K562 (cell line): ENCODE data around the gene DUS3L. TPM values are rescaled to one million over a fixed set of nuclear protein-coding genes. Genes with fewer than 3 reads are reported as not detected.

Source experiments
- BHLHE40 ChIP-seq: IDR thresholded peaks from 2 replicates; pipeline ENCODE4 v1.6.1; 2011; ENCODE audit warnings: low read length, improper control_type of control experiment
- CBX1 ChIP-seq: sonication (generic); IDR thresholded peaks from 2 replicates; pipeline ENCODE4 v1.6.1; 2016; ENCODE audit warnings: antibody characterized with exemption, low read depth, mild to moderate bottlenecking
- CHD2 ChIP-seq: IDR thresholded peaks from 2 replicates; pipeline ENCODE4 v1.6.1; 2011; ENCODE audit warnings: low read depth, low read length
- DMBX1 ChIP-seq: fragments of 250-450 bp; sonication (Bioruptor Pico); IDR thresholded peaks from 2 replicates; pipeline ENCODE4 v1.8.0; 2022; ENCODE audit warnings: inconsistent platforms, mild to moderate bottlenecking, moderate library complexity, borderline replicate concordance
- EZH2 ChIP-seq: IDR thresholded peaks from 2 replicates; pipeline ENCODE4 v1.6.1; 2012; ENCODE audit warnings: low read depth, mild to moderate bottlenecking, inconsistent platforms, low read length, borderline replicate concordance
- FOSL1 ChIP-seq: fragments of 200-800 bp; sonication (Bioruptor generic); conservative IDR thresholded peaks from 2 replicates; pipeline ENCODE4 v1.6.1; 2016; ENCODE audit warnings: missing genetic modification characterization, missing compliant biosample characterization
- HCFC1 ChIP-seq: IDR thresholded peaks from 2 replicates; pipeline ENCODE4 v1.6.1; 2012; ENCODE audit warnings: low read depth, low read length, improper control_type of control experiment
- HOXB6 ChIP-seq: fragments of 250-450 bp; sonication (Bioruptor Pico); IDR thresholded peaks from 2 replicates; pipeline ENCODE4 v1.5.1; 2022; ENCODE audit warnings: mild to moderate bottlenecking, borderline replicate concordance
- JUN ChIP-seq, 2 experiments: sonication (generic) in 1 of 2; formaldehyde crosslinking in 1 of 2; IDR thresholded peaks; 2 replicates each; pipeline versions ENCODE4 v1.6.1 to v1.8.0; 2012 to 2022; ENCODE audit warnings: borderline replicate concordance in 2 of 2, mild to moderate bottlenecking in 2 of 2, improper control_type of control experiment in 1 of 2, low read depth in 1 of 2, low read length in 1 of 2, missing genetic modification reagents in 1 of 2
- MCM2 ChIP-seq: fragments of 450-650 bp; IDR thresholded peaks from 2 replicates; pipeline ENCODE4 v1.6.1; 2017; ENCODE audit warnings: low read depth, mild to moderate bottlenecking
- PHB2 ChIP-seq: fragments of 450-650 bp; IDR thresholded peaks from 2 replicates; pipeline ENCODE4 v1.6.1; 2017; ENCODE audit warnings: low read depth
- RAD21 ChIP-seq, 2 experiments: fragments of 250-450 bp in 1 of 2; fragments of 450-650 bp in 1 of 2; sonication (Bioruptor Pico) in 1 of 2; formaldehyde crosslinking in 1 of 2; IDR thresholded peaks in 1 of 2; conservative IDR thresholded peaks in 1 of 2; 2 replicates each; pipeline versions ENCODE4 v1.4.0 to v1.8.0; 2020 to 2022; ENCODE audit warnings: mild to moderate bottlenecking in 2 of 2, moderate library complexity in 1 of 2
- ZBTB1 ChIP-seq: sonication (generic); formaldehyde crosslinking; IDR thresholded peaks from 2 replicates; pipeline ENCODE4 v1.8.1; 2023; ENCODE audit warnings: missing genetic modification reagents, low read depth, mild to moderate bottlenecking, borderline replicate concordance
- ZBTB17 ChIP-seq: fragments of 450-650 bp; formaldehyde crosslinking; IDR thresholded peaks from 2 replicates; pipeline ENCODE4 v1.4.0; 2020; ENCODE audit warnings: mild to moderate bottlenecking
- ZNF224 ChIP-seq: sonication (generic); formaldehyde crosslinking; IDR thresholded peaks from 2 replicates; pipeline ENCODE4 v1.8.0; 2022; ENCODE audit warnings: mild to moderate bottlenecking, missing genetic modification reagents
- ZNF764 ChIP-seq: fragments of 250-450 bp; sonication (Bioruptor Pico); IDR thresholded peaks from 2 replicates; pipeline ENCODE4 v1.4.0; 2020; ENCODE audit warnings: low read depth, mild to moderate bottlenecking, moderate library complexity
- ZNF830 ChIP-seq: fragments of 250-450 bp; sonication (Bioruptor Pico); IDR thresholded peaks from 2 replicates; pipeline ENCODE4 v1.5.0; 2021; ENCODE audit warnings: mild to moderate bottlenecking
- polyA plus RNA-seq, 8 experiments: library from polyadenylated mRNA; depleted of rRNA in 4 of 8; stranded (reverse) in 5 of 8; unstranded in 3 of 8; fragments of >200 nt; fragmentation: Nextera tagmentation in 2 of 8; fragmentation: Illumina TruSeq in 1 of 8; extraction: Ambion mirVana in 2 of 8; extraction: Trizol in 1 of 8; gene quantifications; 2 replicates each; pipeline versions ENCODE4 v1.2.1 to v1.2.3, GENCODE V29; 2011 to 2014; ENCODE audit warnings: inconsistent platforms in 1 of 8, missing spikeins in 1 of 8
- total RNA-seq, 7 experiments: library from RNA; depleted of rRNA in 6 of 7; stranded (reverse); fragments of >200 nt in 6 of 7; fragmentation: Illumina TruSeq in 2 of 7; extraction: Trizol in 2 of 7; gene quantifications; 2 replicates each; pipeline versions ENCODE4 v1.2.1 to v1.2.3, GENCODE V29; 2011 to 2021; ENCODE audit warnings: low replicate concordance in 1 of 7
- TF ChIP-seq, protein P1 (sequence below): fragments of 450-650 bp; formaldehyde crosslinking; IDR thresholded peaks from 2 replicates; pipeline ENCODE4 v1.4.0; 2020; ENCODE audit warnings: mild to moderate bottlenecking, moderate library complexity
- TF ChIP-seq, protein P2 (sequence below), 2 experiments: fragments of 250-450 bp in 1 of 2; fragments of 450-650 bp in 1 of 2; sonication (Bioruptor Pico) in 1 of 2; IDR thresholded peaks; 2 replicates each; pipeline versions ENCODE4 v1.6.1 to v1.8.0; 2016 to 2021; ENCODE audit warnings: mild to moderate bottlenecking in 2 of 2, moderate library complexity in 2 of 2, missing compliant biosample characterization in 1 of 2, missing genetic modification characterization in 1 of 2
- TF ChIP-seq, protein P3 (sequence below): sonication (generic); formaldehyde crosslinking; IDR thresholded peaks from 2 replicates; pipeline ENCODE4 v1.8.0; 2022; ENCODE audit warnings: missing genetic modification reagents, mild to moderate bottlenecking, moderate library complexity, borderline replicate concordance
- TF ChIP-seq, protein P4 (sequence below): fragments of 450-650 bp; IDR thresholded peaks from 2 replicates; pipeline ENCODE4 v1.7.1; 2018; ENCODE audit warnings: mild to moderate bottlenecking, low read depth; ENCODE audit not compliant: partially characterized antibody

Gene DUS3L
- total and polyA plus RNA-seq, 9 of the 15 experiments (the other 6 are each of a cell fraction or from before 2014, with no cell fraction given): 1.7 to 102 (median 77.5) TPM

DNA sequence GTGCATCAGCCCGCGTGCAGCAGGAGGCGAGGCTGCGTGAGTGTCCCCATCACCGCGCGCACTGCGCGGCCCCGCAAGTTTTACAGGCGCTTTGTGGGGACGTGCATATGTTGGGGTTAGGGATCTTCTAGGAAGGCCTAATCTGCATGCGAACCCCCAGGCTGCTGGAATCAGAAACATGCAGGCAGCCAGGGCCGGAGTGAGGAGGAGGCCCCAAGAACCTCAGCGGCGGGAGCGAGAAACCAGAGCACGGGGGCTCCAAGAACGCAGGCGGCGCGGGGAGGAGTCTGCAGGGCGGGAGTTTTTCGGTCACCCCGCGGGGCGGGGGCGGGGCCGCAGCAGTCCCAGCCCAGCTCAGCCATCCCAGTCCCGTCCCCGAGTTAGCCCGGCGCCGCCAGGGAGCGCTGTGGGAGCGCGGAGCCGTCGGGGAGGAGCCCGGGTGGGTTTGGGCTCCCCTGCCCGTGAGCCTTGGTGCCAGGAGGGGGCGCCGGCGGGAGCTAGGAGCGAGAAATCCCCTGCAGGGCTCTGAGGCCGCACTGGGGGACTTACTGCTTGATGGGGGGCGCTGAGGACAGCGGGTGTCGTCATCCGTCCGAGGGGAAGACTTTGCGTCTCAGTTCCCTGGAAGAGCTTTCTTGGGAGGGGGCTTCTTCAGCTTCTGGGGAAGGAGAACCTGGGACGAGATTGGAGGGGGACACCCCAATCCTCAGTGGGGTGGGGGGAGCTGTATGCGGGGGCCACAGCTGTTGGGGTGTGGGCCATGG, 13.0 kb upstream of the DUS3L start (continued):
- TF ChIP-seq, protein P1, sequence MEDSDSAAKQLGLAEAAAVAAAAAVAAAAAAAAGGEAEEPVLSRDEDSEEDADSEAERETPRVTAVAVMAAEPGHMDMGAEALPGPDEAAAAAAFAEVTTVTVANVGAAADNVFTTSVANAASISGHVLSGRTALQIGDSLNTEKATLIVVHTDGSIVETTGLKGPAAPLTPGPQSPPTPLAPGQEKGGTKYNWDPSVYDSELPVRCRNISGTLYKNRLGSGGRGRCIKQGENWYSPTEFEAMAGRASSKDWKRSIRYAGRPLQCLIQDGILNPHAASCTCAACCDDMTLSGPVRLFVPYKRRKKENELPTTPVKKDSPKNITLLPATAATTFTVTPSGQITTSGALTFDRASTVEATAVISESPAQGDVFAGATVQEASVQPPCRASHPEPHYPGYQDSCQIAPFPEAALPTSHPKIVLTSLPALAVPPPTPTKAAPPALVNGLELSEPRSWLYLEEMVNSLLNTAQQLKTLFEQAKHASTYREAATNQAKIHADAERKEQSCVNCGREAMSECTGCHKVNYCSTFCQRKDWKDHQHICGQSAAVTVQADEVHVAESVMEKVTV (CRISPR knock-in tag): peak; percentile 77
- TF ChIP-seq, protein P2, sequence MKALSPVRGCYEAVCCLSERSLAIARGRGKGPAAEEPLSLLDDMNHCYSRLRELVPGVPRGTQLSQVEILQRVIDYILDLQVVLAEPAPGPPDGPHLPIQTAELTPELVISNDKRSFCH (CRISPR knock-in tag; IDR thresholded peaks at IDR 0.05): no peak
- TF ChIP-seq, protein P2 (tag; IDR thresholded peaks at IDR 0.05): peak; percentile 20; the same call in 1 of the 2 replicates
- TF ChIP-seq HCFC1: peak; percentile 33; the same call in 1 of the 2 replicates
- no peak for TF ChIP-seq FOSL1 (tag)
- TF ChIP-seq MCM2: no peak
- TF ChIP-seq EZH2: no peak
- no peak for TF ChIP-seq PHB2
- TF ChIP-seq ZNF764 (CRISPR knock-in tag): no peak
- TF ChIP-seq, protein P3, sequence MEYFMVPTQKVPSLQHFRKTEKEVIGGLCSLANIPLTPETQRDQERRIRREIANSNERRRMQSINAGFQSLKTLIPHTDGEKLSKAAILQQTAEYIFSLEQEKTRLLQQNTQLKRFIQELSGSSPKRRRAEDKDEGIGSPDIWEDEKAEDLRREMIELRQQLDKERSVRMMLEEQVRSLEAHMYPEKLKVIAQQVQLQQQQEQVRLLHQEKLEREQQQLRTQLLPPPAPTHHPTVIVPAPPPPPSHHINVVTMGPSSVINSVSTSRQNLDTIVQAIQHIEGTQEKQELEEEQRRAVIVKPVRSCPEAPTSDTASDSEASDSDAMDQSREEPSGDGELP (CRISPR knock-in tag): peak; percentile 88
- TF ChIP-seq DMBX1 (CRISPR knock-in tag): 0 out of 2 replicates have a peak, but pooled peaks have one; percentile 15
- TF ChIP-seq CBX1: no peak
- TF ChIP-seq RAD21 (CRISPR knock-in tag; conservative IDR thresholded peaks at IDR 0.05 in 1 of 2, IDR thresholded peaks at IDR 0.05 in 1 of 2): peak; percentile 91 to 96
- peak; percentile 96 for TF ChIP-seq ZNF224
- TF ChIP-seq JUN (IDR thresholded peaks at IDR 0.05; ENCODE audit: borderline replicate concordance, low read depth, low read length): 0 out of 2 replicates have a peak, but pooled peaks have one; percentile 19
- peak; percentile 60; the same call in 1 of the 2 replicates for TF ChIP-seq JUN (CRISPR knock-in tag; IDR thresholded peaks at IDR 0.05; ENCODE audit: borderline replicate concordance)
- TF ChIP-seq HOXB6 (CRISPR knock-in tag): no peak
- no peak for TF ChIP-seq ZNF830 (CRISPR knock-in tag)
- TF ChIP-seq, protein P4, sequence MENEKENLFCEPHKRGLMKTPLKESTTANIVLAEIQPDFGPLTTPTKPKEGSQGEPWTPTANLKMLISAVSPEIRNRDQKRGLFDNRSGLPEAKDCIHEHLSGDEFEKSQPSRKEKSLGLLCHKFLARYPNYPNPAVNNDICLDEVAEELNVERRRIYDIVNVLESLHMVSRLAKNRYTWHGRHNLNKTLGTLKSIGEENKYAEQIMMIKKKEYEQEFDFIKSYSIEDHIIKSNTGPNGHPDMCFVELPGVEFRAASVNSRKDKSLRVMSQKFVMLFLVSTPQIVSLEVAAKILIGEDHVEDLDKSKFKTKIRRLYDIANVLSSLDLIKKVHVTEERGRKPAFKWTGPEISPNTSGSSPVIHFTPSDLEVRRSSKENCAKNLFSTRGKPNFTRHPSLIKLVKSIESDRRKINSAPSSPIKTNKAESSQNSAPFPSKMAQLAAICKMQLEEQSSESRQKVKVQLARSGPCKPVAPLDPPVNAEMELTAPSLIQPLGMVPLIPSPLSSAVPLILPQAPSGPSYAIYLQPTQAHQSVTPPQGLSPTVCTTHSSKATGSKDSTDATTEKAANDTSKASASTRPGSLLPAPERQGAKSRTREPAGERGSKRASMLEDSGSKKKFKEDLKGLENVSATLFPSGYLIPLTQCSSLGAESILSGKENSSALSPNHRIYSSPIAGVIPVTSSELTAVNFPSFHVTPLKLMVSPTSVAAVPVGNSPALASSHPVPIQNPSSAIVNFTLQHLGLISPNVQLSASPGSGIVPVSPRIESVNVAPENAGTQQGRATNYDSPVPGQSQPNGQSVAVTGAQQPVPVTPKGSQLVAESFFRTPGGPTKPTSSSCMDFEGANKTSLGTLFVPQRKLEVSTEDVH: peak; percentile 89
- peak; percentile 91 for TF ChIP-seq ZBTB1
- TF ChIP-seq BHLHE40: peak; percentile 94; the same call in 1 of the 2 replicates
- TF ChIP-seq ZBTB17 (CRISPR knock-in tag): no peak
- TF ChIP-seq CHD2: no peak; the same call in 1 of the 2 replicates
